A673 (cell line): Measurements from ENCODE around the gene SRSF4. TPM values are rescaled to one million over a fixed set of nuclear protein-coding genes. Genes with fewer than 3 reads are reported as not detected.
A peak's percentile ranks its signal among the peaks of the same experiment; 100 is the strongest.

Experiments
- BruUV-seq: library from RNA; stranded (reverse); fragments of 400-500 nt; replicated peaks from 2 replicates; lab custom pipeline; 2021; lab: Mats Ljungman, UMichigan
- CTCF ChIA-PET: fragments of 300-600 bp; sonication (Branson Sonifier 250); formaldehyde crosslinking; loops from one replicate; lab custom pipeline; 2022; ENCODE audit warnings: antibody characterized with exemption; lab: Charles Lee
- POLR2A ChIA-PET: fragments of 300-600 bp; sonication (Branson Sonifier 250); formaldehyde crosslinking; loops from one replicate; lab custom pipeline; 2022; ENCODE audit warnings: antibody characterized with exemption; ENCODE audit not compliant: low non-redundant PET; lab: Charles Lee
- DNase-seq: peaks from one replicate; pipeline ENCODE4 v3.0.0-alpha.2; 2015; ENCODE audit warnings: low spot score
- H3K27ac ChIP-seq: fragments of 200-600 bp; sonication (generic); 2 replicates; pipeline ENCODE4 v1.5.1; 2016; ENCODE audit warnings: mixed run types, low read depth, mild to moderate bottlenecking, mixed read lengths, antibody characterized with exemption, low read length; ENCODE audit not compliant: poor library complexity, severe bottlenecking
- H3K27me3 ChIP-seq: fragments of 200-600 bp; sonication (generic); replicated peaks from 2 replicates; pipeline ENCODE4 v1.6.1; 2017; ENCODE audit warnings: mixed run types, low read depth, mild to moderate bottlenecking, mixed read lengths, antibody characterized with exemption, low read length; ENCODE audit not compliant: insufficient read depth, poor library complexity
- H3K36me3 ChIP-seq: fragments of 200-600 bp; sonication (generic); 2 replicates; pipeline ENCODE4 v1.6.1; 2016; ENCODE audit warnings: mixed run types, mild to moderate bottlenecking, mixed read lengths, antibody characterized with exemption, low read length; ENCODE audit not compliant: insufficient read depth, poor library complexity, severe bottlenecking
- H3K4me1 ChIP-seq: fragments of 200-600 bp; sonication (generic); 2 replicates; pipeline ENCODE4 v1.6.1; 2017; ENCODE audit warnings: mixed run types, mild to moderate bottlenecking, mixed read lengths, antibody characterized with exemption, low read length; ENCODE audit not compliant: insufficient read depth, poor library complexity, severe bottlenecking
- H3K4me3 ChIP-seq: fragments of 200-600 bp; sonication (generic); 2 replicates; pipeline ENCODE4 v1.5.1; 2016; ENCODE audit warnings: low read depth, mixed run types, mild to moderate bottlenecking, mixed read lengths, low read length; ENCODE audit not compliant: poor library complexity, severe bottlenecking
- H3K9me3 ChIP-seq: fragments of 200-600 bp; sonication (generic); 2 replicates; pipeline ENCODE4 v1.6.1; 2016; ENCODE audit warnings: mixed run types, low read depth, mild to moderate bottlenecking, mixed read lengths, antibody characterized with exemption, low read length; ENCODE audit not compliant: poor library complexity, severe bottlenecking
- EZH2 ChIP-seq: fragments of 200-600 bp; sonication (generic); IDR thresholded peaks from 2 replicates; pipeline ENCODE4 v1.6.1; 2017; ENCODE audit warnings: borderline replicate concordance, low read depth, mild to moderate bottlenecking, mixed read lengths, antibody characterized with exemption, low read length; ENCODE audit not compliant: poor library complexity, severe bottlenecking
- intact Hi-C: fragments of 100-400 bp; cut with micrococcal nuclease; formaldehyde crosslinking; loops from one replicate; pipeline ENCODE4 v1.10.0; 2022; ENCODE audit not compliant: unreplicated experiment
- total RNA-seq: library from RNA; stranded (reverse); gene quantifications from 2 replicates; pipeline ENCODE4 v1.2.3, GENCODE V29; 2021
- TF ChIP-seq, protein P1 (sequence below): fragments of 300-800, 200-600 bp; sonication (generic); conservative IDR thresholded peaks from 2 replicates; pipeline ENCODE4 v1.5.1; 2017; ENCODE audit warnings: low read depth, mild to moderate bottlenecking, antibody characterized with exemption, low read length, moderate library complexity, mixed read lengths

Gene SRSF4
- total RNA-seq, 1 experiment from 2014 or later, result 116 TPM

DNA sequence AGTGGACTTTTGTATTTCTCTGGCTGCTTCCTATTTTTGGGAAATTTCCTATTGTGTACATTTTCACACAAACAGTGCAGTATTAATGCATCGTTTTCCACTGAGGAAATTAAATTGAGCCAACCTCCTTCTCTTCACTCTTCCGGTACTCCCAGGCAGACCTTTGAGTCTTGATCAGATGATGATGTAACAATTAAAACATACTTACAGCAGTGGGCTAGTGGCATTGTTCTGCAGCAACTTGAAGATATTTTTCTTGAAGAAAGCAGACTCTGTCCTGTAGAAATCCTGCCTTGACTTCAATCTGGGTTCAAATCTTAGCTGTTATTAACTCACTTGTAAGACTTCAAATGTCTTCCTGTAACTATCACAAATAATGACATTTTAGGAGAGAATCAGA lies 39.0 kb downstream of the SRSF4 start:
- no peak for DNase-seq
- H3K9me3 ChIP-seq, result no peaks in the 10 kb centered on the region
- ChIA-PET POLR2A (no interaction called here), CTCF (no interaction called here)
- no peak overlapping the region for H3K27ac ChIP-seq
- H3K4me3 ChIP-seq, result no peak overlapping the region
- intact Hi-C loops, result no loop called here
- no TSS peak for BruUV-seq
- H3K36me3 ChIP-seq, result peaks cover 23% of the 10 kb centered on the region
- H3K27me3 ChIP-seq, result no peaks in the 10 kb centered on the region
- no peaks in the 10 kb centered on the region for H3K4me1 ChIP-seq
- TF ChIP-seq, protein P1, sequence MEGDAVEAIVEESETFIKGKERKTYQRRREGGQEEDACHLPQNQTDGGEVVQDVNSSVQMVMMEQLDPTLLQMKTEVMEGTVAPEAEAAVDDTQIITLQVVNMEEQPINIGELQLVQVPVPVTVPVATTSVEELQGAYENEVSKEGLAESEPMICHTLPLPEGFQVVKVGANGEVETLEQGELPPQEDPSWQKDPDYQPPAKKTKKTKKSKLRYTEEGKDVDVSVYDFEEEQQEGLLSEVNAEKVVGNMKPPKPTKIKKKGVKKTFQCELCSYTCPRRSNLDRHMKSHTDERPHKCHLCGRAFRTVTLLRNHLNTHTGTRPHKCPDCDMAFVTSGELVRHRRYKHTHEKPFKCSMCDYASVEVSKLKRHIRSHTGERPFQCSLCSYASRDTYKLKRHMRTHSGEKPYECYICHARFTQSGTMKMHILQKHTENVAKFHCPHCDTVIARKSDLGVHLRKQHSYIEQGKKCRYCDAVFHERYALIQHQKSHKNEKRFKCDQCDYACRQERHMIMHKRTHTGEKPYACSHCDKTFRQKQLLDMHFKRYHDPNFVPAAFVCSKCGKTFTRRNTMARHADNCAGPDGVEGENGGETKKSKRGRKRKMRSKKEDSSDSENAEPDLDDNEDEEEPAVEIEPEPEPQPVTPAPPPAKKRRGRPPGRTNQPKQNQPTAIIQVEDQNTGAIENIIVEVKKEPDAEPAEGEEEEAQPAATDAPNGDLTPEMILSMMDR, result no peak
- TF ChIP-seq EZH2, result no peak

DNA sequence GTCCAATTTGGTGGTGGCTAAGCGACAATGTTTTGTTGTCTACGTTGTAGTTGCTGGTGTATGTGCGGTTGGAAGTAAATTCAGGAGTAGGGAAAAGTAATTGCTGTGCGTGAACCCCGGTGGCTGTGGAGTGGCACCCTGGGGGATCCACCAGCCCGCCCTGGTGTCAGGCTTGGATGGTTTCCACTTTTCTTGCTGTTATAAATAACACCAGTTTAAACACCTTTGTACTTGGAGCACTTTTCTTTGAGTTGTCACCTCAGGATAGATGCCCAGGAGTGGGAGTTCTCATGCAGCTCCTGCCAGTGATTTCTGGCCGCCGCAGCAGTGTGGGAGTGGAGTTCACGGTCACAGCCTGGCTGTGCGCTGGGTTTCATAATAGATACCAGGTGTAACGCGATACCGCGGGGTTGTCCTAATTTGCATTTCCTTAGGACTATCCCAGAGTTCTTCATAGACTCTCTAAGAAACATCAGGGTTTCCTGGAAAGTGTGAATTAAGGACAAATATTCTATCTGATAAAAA lies 45.2 kb downstream of the SRSF4 start:
- no peak overlapping the region for H3K27ac ChIP-seq
- BruUV-seq, result no TSS peak
- intact Hi-C loops, result no loop called here
- POLR2A ChIA-PET, result no interaction called here
- H3K9me3 ChIP-seq, result no peaks in the 10 kb centered on the region
- TF ChIP-seq EZH2, result no peak
- TF ChIP-seq, protein P1, result no peak
- H3K36me3 ChIP-seq, result no peaks in the 10 kb centered on the region
- CTCF ChIA-PET, result no interaction called here
- peak; percentile 48 for DNase-seq
- H3K27me3 ChIP-seq, result no peaks in the 10 kb centered on the region
- peaks cover 15% of the 10 kb centered on the region for H3K4me1 ChIP-seq
- H3K4me3 ChIP-seq, result no peak overlapping the region

DNA sequence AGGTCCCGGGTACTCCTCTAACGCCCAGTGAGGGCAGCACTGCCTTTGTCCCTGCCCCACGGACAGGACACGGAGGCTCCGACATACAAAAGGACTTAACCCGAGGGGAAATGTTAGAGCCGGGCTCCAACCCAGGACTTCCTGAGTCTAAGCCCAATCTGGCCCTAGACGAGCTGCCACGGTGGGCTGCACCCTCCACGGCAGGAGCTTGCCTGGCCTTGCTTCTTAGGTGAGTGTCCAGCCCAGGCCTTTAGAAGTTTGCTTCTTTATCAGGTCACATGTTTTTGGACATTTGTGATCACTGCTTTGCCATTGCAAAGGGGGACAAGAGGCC lies 47.0 kb downstream of the SRSF4 start:
- ChIA-PET POLR2A (no interaction called here), CTCF (no interaction called here)
- Histone ChIP-seq H3K4me1 (peaks cover 15% of the 10 kb centered on the region), H3K36me3 (no peaks in the 10 kb centered on the region), H3K27me3 (no peaks in the 10 kb centered on the region), H3K27ac (no peak overlapping the region), H3K9me3 (no peaks in the 10 kb centered on the region), H3K4me3 (no peak overlapping the region)
- TF ChIP-seq EZH2, result no peak
- TF ChIP-seq, protein P1, result no peak
- intact Hi-C loops, result no loop called here
- BruUV-seq, result no TSS peak
- DNase-seq, result no peak
